IPS-20b (cell line): ENCODE results near the gene CNTN1.

ENCODE experiments used
- H3K27ac ChIP-seq: one replicate; pipeline ENCODE4 v1.5.1; 2013; ENCODE audit warnings: low read length
- H3K27me3 ChIP-seq: 2 replicates; pipeline ENCODE4 v1.6.1; 2013; ENCODE audit warnings: mild to moderate bottlenecking, low read length, inconsistent platforms; ENCODE audit not compliant: insufficient read depth
- H3K36me3 ChIP-seq: 2 replicates; pipeline ENCODE4 v1.6.1; 2013; ENCODE audit warnings: low read depth, mild to moderate bottlenecking, inconsistent platforms, low read length, moderate library complexity; ENCODE audit not compliant: insufficient read depth
- H3K4me1 ChIP-seq: 2 replicates; pipeline ENCODE4 v1.6.1; 2013; ENCODE audit warnings: mild to moderate bottlenecking, control low read depth, inconsistent platforms, low read length, moderate library complexity; ENCODE audit not compliant: insufficient read depth
- H3K4me3 ChIP-seq: 2 replicates; pipeline ENCODE4 v1.5.1; 2013; ENCODE audit warnings: mild to moderate bottlenecking, low read length, inconsistent platforms
- H3K9ac ChIP-seq: 2 replicates; pipeline ENCODE4 v1.6.1; 2013; ENCODE audit warnings: low read depth, mild to moderate bottlenecking, inconsistent platforms, low read length, moderate library complexity
- H3K9me3 ChIP-seq: 2 replicates; pipeline ENCODE4 v1.6.1; 2013; ENCODE audit warnings: mild to moderate bottlenecking, low read depth, low read length, inconsistent platforms; ENCODE audit not compliant: insufficient read depth

The CNTN1 gene

DNA sequence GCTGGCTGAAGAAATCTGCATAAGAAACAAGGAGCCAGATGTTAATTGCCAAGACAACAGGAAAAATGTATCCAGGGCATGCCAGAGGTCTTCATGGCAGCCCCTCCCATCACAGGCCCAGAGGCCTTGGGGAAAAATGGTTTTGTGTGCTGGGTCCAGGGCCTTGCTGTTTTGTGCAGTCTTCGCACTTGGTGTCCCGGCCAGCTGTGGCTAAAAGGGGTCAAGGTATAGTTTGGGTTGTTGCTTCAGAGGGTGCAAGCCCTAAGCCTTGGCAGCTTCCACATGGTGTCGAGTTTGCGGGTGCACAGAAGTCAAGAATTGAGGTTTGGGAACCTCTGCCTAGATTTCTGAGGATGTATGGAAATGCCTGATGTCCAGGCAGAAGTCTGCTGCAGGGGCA lies 29.9 kb upstream of the CNTN1 start:
- Histone ChIP-seq H3K4me3 (no peak overlapping the region), H3K36me3 (no peaks in the 10 kb centered on the region), H3K27me3 (no peaks in the 10 kb centered on the region), H3K9ac (no peak overlapping the region), H3K4me1 (no peaks in the 10 kb centered on the region), H3K9me3 (peaks cover 8% of the 10 kb centered on the region; the same call in 1 of the 2 replicates), H3K27ac (no peak overlapping the region)

DNA sequence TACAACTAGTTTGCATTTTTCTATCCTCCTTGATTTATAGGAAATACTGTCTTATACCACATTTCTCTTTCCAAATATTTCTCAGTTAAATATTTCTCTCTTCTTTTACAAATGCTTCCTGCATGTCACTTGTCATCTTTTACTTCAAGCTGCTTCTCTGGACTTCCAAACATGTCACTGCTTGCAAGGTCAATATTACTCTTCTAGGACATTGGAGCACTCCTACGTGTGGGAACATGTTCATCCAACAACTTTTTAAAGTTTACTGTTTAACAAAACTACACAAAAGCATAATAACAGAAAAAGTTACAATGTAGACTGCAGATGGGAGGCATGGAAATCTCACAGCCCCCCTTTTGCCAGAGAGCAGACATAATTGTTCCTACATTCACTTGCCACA lies 28.5 kb upstream of the CNTN1 start:
- Histone ChIP-seq H3K9me3 (peaks cover 8% of the 10 kb centered on the region; the same call in 1 of the 2 replicates), H3K4me1 (no peaks in the 10 kb centered on the region), H3K4me3 (no peak overlapping the region), H3K36me3 (no peaks in the 10 kb centered on the region), H3K9ac (no peak overlapping the region), H3K27ac (no peak overlapping the region), H3K27me3 (no peaks in the 10 kb centered on the region)

DNA sequence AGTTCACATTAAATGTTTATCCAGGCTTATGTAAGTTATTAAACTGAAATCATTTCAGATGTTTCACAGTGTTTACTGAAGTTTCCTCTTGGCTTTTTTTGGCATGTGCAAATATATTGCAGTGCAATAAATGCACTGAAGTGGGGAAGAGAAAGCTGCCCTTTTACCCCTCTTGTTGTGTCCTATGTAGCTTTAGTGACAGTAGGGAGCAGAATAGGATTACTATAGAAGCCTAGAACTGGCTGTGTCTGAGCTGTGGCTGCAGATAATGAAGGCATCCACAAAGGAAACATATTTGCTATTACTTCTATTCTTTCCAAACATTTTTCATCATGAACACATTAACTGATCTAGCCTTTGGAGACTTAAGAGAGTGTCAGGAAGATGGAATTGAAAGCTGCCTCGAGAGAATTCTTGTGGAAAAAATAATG lies 24.1 kb upstream of the CNTN1 start:
- H3K4me1 ChIP-seq: no peaks in the 10 kb centered on the region; the same call in 1 of the 2 replicates
- H3K36me3 ChIP-seq: no peaks in the 10 kb centered on the region
- no peak overlapping the region for H3K27ac ChIP-seq
- no peaks in the 10 kb centered on the region; the same call in 1 of the 2 replicates for H3K9me3 ChIP-seq
- H3K4me3 ChIP-seq: no peak overlapping the region
- H3K9ac ChIP-seq: no peak overlapping the region
- H3K27me3 ChIP-seq: no peaks in the 10 kb centered on the region

DNA sequence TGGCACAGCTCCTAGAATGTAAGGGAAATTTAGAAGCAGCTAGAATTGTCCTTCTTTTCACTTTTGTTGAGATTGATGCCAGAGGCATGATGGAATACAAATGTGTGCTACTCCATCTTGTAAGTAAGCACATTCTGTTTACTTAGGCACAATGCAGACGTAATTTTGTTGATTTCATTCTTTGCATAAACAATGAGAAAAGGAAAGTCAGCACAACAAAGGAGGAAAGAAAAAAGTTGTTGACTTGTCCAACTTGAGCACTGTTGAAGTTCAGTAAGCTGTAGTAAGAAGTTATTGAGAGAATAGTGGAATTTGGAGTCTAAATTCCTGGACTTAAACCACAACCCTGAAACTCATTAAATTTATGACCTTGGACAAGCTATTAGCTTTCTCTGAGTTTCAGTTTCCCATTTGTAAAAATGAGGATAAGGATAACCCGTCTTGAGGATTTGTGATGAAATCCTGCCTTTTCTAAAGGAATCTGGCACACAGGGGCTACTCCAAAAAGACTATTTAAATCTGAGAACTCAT lies 19.4 kb upstream of the CNTN1 start:
- H3K36me3 ChIP-seq: no peaks in the 10 kb centered on the region
- H3K9ac ChIP-seq: no peak overlapping the region
- no peaks in the 10 kb centered on the region for H3K9me3 ChIP-seq
- H3K4me3 ChIP-seq: no peak overlapping the region
- no peaks in the 10 kb centered on the region; the same call in 1 of the 2 replicates for H3K4me1 ChIP-seq
- no peak overlapping the region for H3K27ac ChIP-seq
- H3K27me3 ChIP-seq: no peaks in the 10 kb centered on the region

DNA sequence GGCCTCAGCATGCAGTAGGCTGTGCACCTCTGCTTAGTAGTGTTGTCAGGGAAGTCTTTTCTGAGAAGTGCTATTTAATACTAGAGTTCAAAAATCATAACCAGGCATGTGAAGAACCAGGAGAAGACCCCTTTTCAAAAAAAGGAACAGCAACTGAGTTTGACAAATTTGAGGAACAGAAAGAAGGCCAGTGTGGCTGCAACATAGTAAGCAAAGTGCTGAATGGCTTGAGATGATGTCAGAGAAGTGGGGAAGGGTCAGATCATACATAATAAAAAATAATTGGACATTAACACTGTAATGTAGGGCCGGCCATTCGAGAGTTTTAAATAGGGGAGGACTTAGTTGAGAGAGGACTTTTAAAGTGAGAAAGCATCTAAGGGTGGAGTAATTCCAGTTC lies 11.1 kb upstream of the CNTN1 start:
- Histone ChIP-seq H3K36me3 (no peaks in the 10 kb centered on the region), H3K27me3 (no peaks in the 10 kb centered on the region), H3K9ac (no peak overlapping the region), H3K9me3 (no peaks in the 10 kb centered on the region), H3K4me3 (no peak overlapping the region), H3K4me1 (no peaks in the 10 kb centered on the region), H3K27ac (no peak overlapping the region)

DNA sequence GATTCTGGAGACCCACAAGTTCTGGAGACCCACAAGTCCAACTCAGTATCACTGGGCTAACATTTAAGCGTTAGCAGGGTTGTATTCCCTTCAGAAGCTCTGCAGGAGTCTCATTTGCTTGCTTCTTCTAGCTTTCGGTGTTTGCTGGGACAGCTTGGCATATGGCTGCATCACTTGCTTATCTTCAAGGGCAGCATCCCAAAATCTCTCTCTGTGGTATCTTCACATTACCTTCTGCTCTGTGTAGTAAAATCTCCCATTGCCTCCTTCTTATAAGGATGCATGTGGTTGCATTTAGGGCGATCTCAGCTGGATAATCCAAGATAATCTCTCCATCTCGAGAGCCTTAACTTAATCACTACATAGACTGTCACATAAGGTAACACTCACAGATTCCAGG lies 7.3 kb upstream of the CNTN1 start:
- Histone ChIP-seq H3K27ac (no peak overlapping the region), H3K9me3 (no peaks in the 10 kb centered on the region), H3K9ac (no peak overlapping the region), H3K4me1 (no peaks in the 10 kb centered on the region), H3K4me3 (no peak overlapping the region), H3K27me3 (no peaks in the 10 kb centered on the region), H3K36me3 (no peaks in the 10 kb centered on the region)

DNA sequence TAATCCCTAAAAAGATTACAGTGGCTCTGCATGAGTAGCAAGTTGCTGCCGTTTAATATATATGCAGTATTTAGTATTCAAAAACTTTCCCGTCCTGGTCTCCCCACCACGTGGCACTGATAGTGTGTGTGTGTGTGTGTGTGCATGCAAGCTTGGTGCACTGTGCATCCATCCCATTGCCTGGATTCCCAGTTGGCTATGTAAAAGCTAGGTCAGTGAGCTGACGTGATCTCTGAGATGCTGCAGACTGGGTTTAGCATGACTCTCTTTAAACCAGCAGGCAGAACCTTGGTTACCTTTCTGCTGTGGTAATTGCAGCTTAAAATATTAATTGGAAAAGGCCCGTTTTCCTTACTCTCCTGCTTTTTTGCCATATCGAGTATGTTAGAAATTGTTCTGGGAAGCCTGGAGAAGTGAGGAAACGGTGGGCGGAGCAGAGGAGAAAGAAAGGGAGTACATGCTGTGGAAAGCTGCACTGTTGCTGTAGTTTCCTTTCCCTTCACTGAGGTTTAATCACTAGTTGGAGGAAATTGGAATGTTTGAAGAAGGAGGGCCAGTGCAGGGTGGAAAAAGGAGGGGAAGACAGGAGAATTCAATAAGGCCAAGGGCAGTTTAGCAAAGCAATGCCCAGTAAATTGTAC lies 4.0 kb upstream of the CNTN1 start:
- no peaks in the 10 kb centered on the region for H3K4me1 ChIP-seq
- no peaks in the 10 kb centered on the region for H3K9me3 ChIP-seq
- H3K27ac ChIP-seq: no peak overlapping the region
- H3K27me3 ChIP-seq: peaks cover 14% of the 10 kb centered on the region
- H3K9ac ChIP-seq: no peak overlapping the region
- no peak overlapping the region for H3K4me3 ChIP-seq
- H3K36me3 ChIP-seq: no peaks in the 10 kb centered on the region

DNA sequence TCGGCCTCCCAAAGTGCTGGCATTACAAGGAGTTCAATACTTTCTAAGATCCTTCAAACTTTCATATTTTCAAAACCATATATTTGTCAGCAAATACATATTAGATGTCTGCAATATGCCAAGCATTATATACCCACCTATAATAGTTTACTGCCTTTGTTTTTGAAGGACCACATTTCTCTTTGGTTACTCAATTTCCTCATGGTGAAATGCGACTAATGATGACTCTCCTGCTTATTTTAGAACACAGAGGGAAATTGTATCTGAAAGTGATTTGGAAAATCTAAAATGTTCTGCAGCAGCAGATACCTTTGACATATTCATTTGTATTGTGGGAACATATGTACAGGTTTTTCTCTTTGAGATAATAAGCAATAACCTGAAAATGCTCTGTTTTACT lies 2.7 kb upstream of the CNTN1 start:
- Histone ChIP-seq H3K4me3 (no peak overlapping the region), H3K36me3 (no peaks in the 10 kb centered on the region), H3K4me1 (no peaks in the 10 kb centered on the region), H3K27me3 (peaks cover 23% of the 10 kb centered on the region), H3K27ac (no peak overlapping the region), H3K9me3 (no peaks in the 10 kb centered on the region), H3K9ac (no peak overlapping the region)

DNA sequence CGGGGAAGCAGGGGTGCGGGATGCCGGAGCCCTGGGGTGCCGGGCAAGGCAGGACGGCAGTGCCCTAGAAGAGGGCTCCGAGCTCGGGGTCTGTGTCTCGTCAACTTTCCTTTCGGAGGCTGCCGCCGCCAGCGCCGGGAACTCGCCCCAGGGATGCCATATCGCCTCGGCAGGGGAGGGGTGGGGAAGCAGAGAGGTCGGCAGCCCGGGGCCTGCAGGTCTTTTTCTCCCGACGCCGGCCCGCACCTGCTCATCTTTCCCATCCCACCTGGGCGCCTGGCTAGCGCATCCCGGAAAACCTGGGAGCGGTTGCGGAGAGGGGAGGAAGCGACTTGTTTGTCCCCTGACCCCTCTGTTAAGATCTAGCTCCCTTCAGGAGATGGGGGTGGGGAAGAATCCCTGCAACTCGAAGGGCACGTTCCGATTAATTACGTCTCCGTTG lies 547 bp downstream of the CNTN1 start:
- Histone ChIP-seq H3K27me3 (peaks cover 23% of the 10 kb centered on the region), H3K4me1 (no peaks in the 10 kb centered on the region), H3K36me3 (no peaks in the 10 kb centered on the region), H3K9ac (peak overlapping the region; percentile 30; the same call in 1 of the 2 replicates), H3K9me3 (no peaks in the 10 kb centered on the region), H3K27ac (no peak overlapping the region), H3K4me3 (peak overlapping the region; percentile 86)

DNA sequence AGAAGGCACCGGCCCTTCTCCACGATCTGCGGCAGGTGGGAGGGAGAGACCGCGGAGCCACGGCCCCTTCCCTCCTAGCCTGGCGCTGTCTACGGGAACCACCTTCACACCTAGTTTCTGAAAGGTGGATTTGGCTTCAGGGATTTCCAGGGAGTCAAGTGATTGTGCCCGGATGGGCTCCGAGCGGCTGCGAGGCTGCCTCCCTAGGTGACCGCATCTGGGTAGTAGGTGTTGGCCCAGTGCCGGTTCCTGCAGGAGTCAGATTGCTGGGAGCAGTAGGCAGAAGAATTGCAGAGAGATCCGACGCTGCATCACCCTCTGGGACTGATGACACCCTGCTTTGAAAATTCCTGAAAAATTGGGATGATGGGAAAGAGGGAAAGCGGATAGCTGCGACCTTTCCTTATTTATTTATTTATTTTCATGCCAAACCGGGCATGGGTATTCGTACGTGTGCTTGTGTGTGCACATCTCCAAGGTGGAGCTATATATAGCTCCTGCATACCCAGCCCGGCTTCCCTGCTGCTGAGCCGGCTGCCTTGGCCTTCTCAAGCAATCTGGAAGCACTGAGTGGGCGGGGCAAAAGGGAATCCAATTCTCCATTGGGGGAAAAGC lies 1.1 kb downstream of the CNTN1 start:
- peaks cover 23% of the 10 kb centered on the region for H3K27me3 ChIP-seq
- H3K9me3 ChIP-seq: no peaks in the 10 kb centered on the region
- no peak overlapping the region for H3K27ac ChIP-seq
- H3K4me3 ChIP-seq: peak overlapping the region; percentile 86
- H3K9ac ChIP-seq: peak overlapping the region; percentile 30; the same call in 1 of the 2 replicates
- no peaks in the 10 kb centered on the region for H3K4me1 ChIP-seq
- no peaks in the 10 kb centered on the region for H3K36me3 ChIP-seq

DNA sequence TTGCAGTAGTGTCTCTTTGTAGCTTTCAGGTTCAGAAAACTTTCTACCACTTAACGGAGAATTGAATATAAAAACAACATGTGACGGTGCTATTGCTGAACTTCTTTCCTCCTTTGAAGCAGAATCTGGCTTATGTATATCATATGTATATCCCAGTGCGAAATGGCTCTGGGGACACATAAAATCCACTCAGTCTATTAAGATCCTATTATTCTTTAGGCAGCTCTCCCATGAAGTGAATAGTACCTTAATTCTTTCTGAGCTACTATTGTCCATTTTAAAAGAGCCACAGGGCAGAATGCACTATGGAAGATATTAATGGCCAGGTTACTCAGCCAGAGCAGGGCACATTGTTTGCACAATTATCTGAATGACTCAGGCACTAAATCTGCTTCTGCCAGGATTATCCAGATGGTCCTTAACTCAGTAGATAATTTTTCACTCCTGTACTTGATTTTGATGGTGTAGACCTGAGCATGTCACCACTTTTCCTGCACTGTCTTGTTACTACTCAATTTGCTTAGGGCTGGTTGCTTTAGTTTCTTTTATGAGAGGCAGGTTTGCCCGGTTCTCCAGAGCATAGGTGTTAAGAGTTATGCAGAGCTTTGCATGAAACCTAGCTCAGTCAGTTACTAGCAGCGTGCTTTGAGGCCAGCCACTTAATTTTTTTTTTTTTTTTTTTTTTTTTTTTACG lies 5.5 kb downstream of the CNTN1 start:
- no peaks in the 10 kb centered on the region for H3K4me1 ChIP-seq
- no peak overlapping the region for H3K9ac ChIP-seq
- no peak overlapping the region for H3K27ac ChIP-seq
- peaks cover 14% of the 10 kb centered on the region for H3K27me3 ChIP-seq
- no peaks in the 10 kb centered on the region for H3K9me3 ChIP-seq
- H3K4me3 ChIP-seq: no peak overlapping the region
- H3K36me3 ChIP-seq: no peaks in the 10 kb centered on the region
